Esophagus squamous epithelium (tissue), 4 donors: Measurements from ENCODE around the gene GABBR2.

ENCODE experiments used
- CTCF ChIP-seq, 6 experiments: fragments of 450-650 bp in 4 of 6; fragments of 200-600 bp in 2 of 6; sonication (generic) in 2 of 6; IDR thresholded peaks; one replicate each; pipeline ENCODE4 v1.5.1; 2016 to 2019; ENCODE audit warnings: antibody characterized with exemption in 6 of 6, mild to moderate bottlenecking in 4 of 6, moderate library complexity in 4 of 6
- POLR2A ChIP-seq, 4 donors: fragments of 450-650 bp; IDR thresholded peaks; one replicate each; pipeline ENCODE4 v1.6.1; 2017; ENCODE audit warnings: antibody characterized with exemption in 4 of 4, mild to moderate bottlenecking in 4 of 4, moderate library complexity in 3 of 4

- TF ChIP-seq CTCF (IDR thresholded peaks at IDR 0.05): no peak
- no peak for TF ChIP-seq POLR2A (IDR thresholded peaks at IDR 0.05)
These were observed 290.0 kb downstream of the GABBR2 start for GRCh38 chr9:98418578-98419259.
